Common myeloid progenitor, CD34-positive (primary cell): ENCODE measurements around the gene LIMS1. TPM values are rescaled to one million over a fixed set of nuclear protein-coding genes. Genes with fewer than 3 reads are reported as not detected.
"Not testable (repeated sequence)": the region's sequence is repeated elsewhere in the genome, so short reads cannot be mapped to it uniquely, and the experiment has no call there.

ENCODE experiments used
- CTCF ChIA-PET: fragments of 350-600 bp; sonication (Branson Sonifier 250); formaldehyde crosslinking; loops from one replicate; lab custom pipeline; 2021; ENCODE audit warnings: antibody characterized with exemption; lab: Charles Lee
- POLR2A ChIA-PET: fragments of 350-600 bp; sonication (Branson Sonifier 250); formaldehyde crosslinking; loops from one replicate; lab custom pipeline; 2021; ENCODE audit warnings: antibody characterized with exemption; lab: Charles Lee
- DNase-seq, 3 donors: peaks; one replicate each; pipeline versions ENCODE4 v3.0.0 to v3.0.0-alpha.2; 2013
- H3K27ac ChIP-seq, 2 experiments: 1 replicate in 1 of 2; 2 replicates in 1 of 2; pipeline ENCODE4 v1.7.0; 2013; ENCODE audit warnings: inconsistent platforms in 2 of 2, low read length in 2 of 2, mild to moderate bottlenecking in 2 of 2, low read depth in 1 of 2, moderate library complexity in 1 of 2; ENCODE audit not compliant: severe bottlenecking in 2 of 2, insufficient read depth in 1 of 2, poor library complexity in 1 of 2
- H3K27me3 ChIP-seq, 5 experiments: replicated peaks in 2 of 5; 1 replicate in 3 of 5; 2 replicates in 2 of 5; pipeline versions ENCODE4 v1.6.1 to v1.7.0; 2013; ENCODE audit warnings: low read length in 4 of 5, mild to moderate bottlenecking in 2 of 5, moderate library complexity in 2 of 5, inconsistent platforms in 1 of 5; ENCODE audit not compliant: insufficient read depth in 5 of 5, control insufficient read depth in 4 of 5
- H3K36me3 ChIP-seq, 4 experiments: 1 replicate in 2 of 4; 2 replicates in 2 of 4; pipeline versions ENCODE4 v1.6.1 to v1.7.0; 2013; ENCODE audit warnings: low read length in 3 of 4, control low read depth in 1 of 4, mild to moderate bottlenecking in 1 of 4; ENCODE audit not compliant: control insufficient read depth in 4 of 4, insufficient read depth in 4 of 4
- H3K4me1 ChIP-seq, 4 experiments: 1 replicate in 3 of 4; 2 replicates in 1 of 4; pipeline versions ENCODE4 v1.6.1 to v1.7.1; 2013; ENCODE audit warnings: low read length in 3 of 4, mild to moderate bottlenecking in 3 of 4, control low read depth in 1 of 4, inconsistent platforms in 1 of 4, moderate library complexity in 1 of 4; ENCODE audit not compliant: control insufficient read depth in 4 of 4, insufficient read depth in 4 of 4; ENCODE audit errors: control extremely low read depth in 1 of 4
- H3K4me3 ChIP-seq, 7 experiments: 1 replicate in 4 of 7; 2 replicates in 3 of 7; pipeline versions ENCODE4 v1.5.1 to v1.7.0; 2013; ENCODE audit warnings: mild to moderate bottlenecking in 7 of 7, low read length in 6 of 7, moderate library complexity in 6 of 7, inconsistent platforms in 2 of 7, low read depth in 2 of 7, control low read depth in 1 of 7; ENCODE audit not compliant: insufficient read depth in 4 of 7, control insufficient read depth in 1 of 7; ENCODE audit errors: extremely low read depth in 1 of 7
- H3K9me3 ChIP-seq, 5 experiments: 1 replicate in 4 of 5; 2 replicates in 1 of 5; pipeline versions ENCODE4 v1.6.1 to v1.7.1; 2013; ENCODE audit warnings: low read length in 4 of 5, mild to moderate bottlenecking in 2 of 5, inconsistent platforms in 1 of 5, low read depth in 1 of 5, moderate library complexity in 1 of 5; ENCODE audit not compliant: control insufficient read depth in 4 of 5, insufficient read depth in 2 of 5; ENCODE audit errors: control extremely low read depth in 1 of 5
- WGBS: methylation state at CpG from one replicate; pipeline ENCODE4 v1.1.5; 2013; ENCODE audit not compliant: insufficient coverage; 5-methylcytosine and 5-hydroxymethylcytosine counted together
- polyA plus RNA-seq: library from polyadenylated mRNA; unstranded; fragments of 120-200 nt; gene quantifications from one replicate; pipeline ENCODE4 v1.2.1, GENCODE V29; 2013

LIMS1 gene
- 142 TPM for polyA plus RNA-seq

GRCh38 chr2:108533832-108534583 lies at the start of gene LIMS1:
Gene LIMS1 (plus strand): TSS chr2:108534470. CDS start chr2:108534563, 93 bp downstream.
- POLR2A ChIA-PET, result interaction anchor here (1.4 kb wide), 1 partner anchor 8 kb away, joined by 7 read pairs; no protein-coding TSS in a partner anchor
- Histone ChIP-seq H3K27me3 (no peaks in the 10 kb centered on the region), H3K9me3 (no peaks in the 10 kb centered on the region), H3K36me3 (peaks cover 0 to 5% (median 0%) of the 10 kb centered on the region in 4 experiments), H3K27ac (peak within 1 kb of the TSS; percentile 70 to 86), H3K4me1 (peaks cover 11 to 32% (median 21%) of the 10 kb centered on the region in 4 experiments), H3K4me3 (peak within 1 kb of the TSS; percentile 85 to 95 (median 86))
- DNase-seq, result peak; percentile 85 to 92 (median 92)
- WGBS, result under 1% methylated on average over 49 of the region's 87 CpGs
- CTCF ChIA-PET, result interaction anchor here (1.3 to 1.7 kb wide), 5 partner anchors 10 to 183 kb away, joined by 3 to 5 read pairs (median 4); no protein-coding TSS in a partner anchor

GRCh38 chr2:108485253-108485652 lies 49.0 kb upstream of the LIMS1 start:
- Histone ChIP-seq H3K4me1 (no peaks in the 10 kb centered on the region), H3K36me3 (peaks cover 15 to 63% (median 32%) of the 10 kb centered on the region in 4 experiments), H3K9me3 (no peaks in the 10 kb centered on the region), H3K27ac (no peak overlapping the region), H3K4me3 (no peak overlapping the region), H3K27me3 (no peaks in the 10 kb centered on the region)
- no peak for DNase-seq
- ChIA-PET POLR2A (no interaction called here), CTCF (interaction anchor here (0.8 kb wide), 1 partner anchor 99 kb away, joined by 3 read pairs; no protein-coding TSS in a partner anchor)
- WGBS, result no CpG with 5 or more reads among the region's 2 CpGs

GRCh38 chr2:108490506-108491122 lies 43.7 kb upstream of the LIMS1 start:
- DNase-seq, result no peak
- ChIA-PET CTCF (no interaction called here), POLR2A (no interaction called here)
- Histone ChIP-seq H3K27me3 (no peaks in the 10 kb centered on the region), H3K27ac (no peak overlapping the region), H3K9me3 (no peaks in the 10 kb centered on the region), H3K4me3 (no peak overlapping the region), H3K36me3 (peaks cover 25 to 59% (median 28%) of the 10 kb centered on the region in 4 experiments), H3K4me1 (no peaks in the 10 kb centered on the region)

GRCh38 chr2:108491848-108492247 lies 42.4 kb upstream of the LIMS1 start:
- H3K9me3 ChIP-seq, result no peaks in the 10 kb centered on the region
- no peak overlapping the region for H3K4me3 ChIP-seq
- ChIA-PET POLR2A (no interaction called here), CTCF (interaction anchor here (1.0 to 1.3 kb wide), 2 partner anchors 9 to 94 kb away, joined by 3 read pairs; no protein-coding TSS in a partner anchor)
- no peaks in the 10 kb centered on the region for H3K4me1 ChIP-seq
- H3K27me3 ChIP-seq, result no peaks in the 10 kb centered on the region
- H3K27ac ChIP-seq, result no peak overlapping the region
- H3K36me3 ChIP-seq, result peaks cover 20 to 56% (median 24%) of the 10 kb centered on the region in 4 experiments
- no peak for DNase-seq

GRCh38 chr2:108492364-108492763 lies 41.9 kb upstream of the LIMS1 start:
- no peak overlapping the region for H3K27ac ChIP-seq
- no peaks in the 10 kb centered on the region for H3K9me3 ChIP-seq
- no peak overlapping the region for H3K4me3 ChIP-seq
- ChIA-PET CTCF (interaction anchor here (1.0 to 1.3 kb wide), 2 partner anchors 9 to 94 kb away, joined by 3 read pairs; no protein-coding TSS in a partner anchor), POLR2A (no interaction called here)
- peaks cover 20 to 56% (median 23%) of the 10 kb centered on the region in 4 experiments for H3K36me3 ChIP-seq
- no peak for DNase-seq
- 98% methylated on average over 4 of the region's 4 CpGs for WGBS
- H3K27me3 ChIP-seq, result no peaks in the 10 kb centered on the region
- no peaks in the 10 kb centered on the region for H3K4me1 ChIP-seq

- H3K36me3 ChIP-seq, result peaks cover 14 to 46% (median 15%) of the 10 kb centered on the region in 4 experiments
- H3K27ac ChIP-seq, CTCF ChIA-PET, H3K27me3 ChIP-seq, DNase-seq, H3K9me3 ChIP-seq, H3K4me3 ChIP-seq, H3K4me1 ChIP-seq, POLR2A ChIA-PET: not testable (repeated sequence)
- no CpG with 5 or more reads among the region's 3 CpGs for WGBS
Observed at GRCh38 chr2:108496167-108496566, 38.1 kb upstream of the LIMS1 start.

- POLR2A ChIA-PET, H3K27me3 ChIP-seq, H3K27ac ChIP-seq, CTCF ChIA-PET, H3K4me1 ChIP-seq, H3K4me3 ChIP-seq, H3K9me3 ChIP-seq: not testable (repeated sequence)
- no CpG with 5 or more reads among the region's 4 CpGs for WGBS
- H3K36me3 ChIP-seq, result peaks cover 3 to 28% (median 9%) of the 10 kb centered on the region in 4 experiments
- peak in 1 of 3 donors; percentile 18 for DNase-seq
Observed at GRCh38 chr2:108507620-108508019, 26.6 kb upstream of the LIMS1 start.
